Peyer's patch (tissue), 4 donors: ENCODE data around the gene CCDC78. TPM values are rescaled to one million over a fixed set of nuclear protein-coding genes. Genes with fewer than 3 reads are reported as not detected.

Experiments used
- DNase-seq, 3 donors: peaks; one replicate each; pipeline ENCODE4 v3.0.0-alpha.2; 2017 to 2019
- H3K27ac ChIP-seq, 4 donors: fragments of 200-600 bp; sonication (generic); one replicate each; pipeline ENCODE4 v1.5.1; 2016 to 2019
- H3K27me3 ChIP-seq, 2 donors: fragments of 200-600 bp; sonication (generic); one replicate each; pipeline ENCODE4 v1.5.1; 2019
- H3K36me3 ChIP-seq, 3 donors: fragments of 200-600 bp; sonication (generic); one replicate each; pipeline ENCODE4 v1.5.1; 2016 to 2019
- H3K4me1 ChIP-seq, 4 donors: fragments of 200-600 bp; sonication (generic); one replicate each; pipeline ENCODE4 v1.5.1; 2016 to 2019
- H3K4me3 ChIP-seq, 4 donors: fragments of 200-600 bp; sonication (generic); 1 replicate in 3 of 4; 2 replicates in 1 of 4; pipeline ENCODE4 v1.5.1; 2016 to 2019; ENCODE audit warnings: mild to moderate bottlenecking in 1 of 4
- H3K9me3 ChIP-seq, 4 donors: fragments of 200-600 bp; sonication (generic); one replicate each; pipeline ENCODE4 v1.5.1; 2016 to 2019; ENCODE audit warnings: mild to moderate bottlenecking in 1 of 4
- POLR2A ChIP-seq, 2 donors: fragments of 450-650 bp; IDR thresholded peaks; one replicate each; pipeline ENCODE4 v1.5.1; 2017; ENCODE audit warnings: antibody characterized with exemption in 2 of 2, mild to moderate bottlenecking in 2 of 2, moderate library complexity in 2 of 2
- total RNA-seq, 4 donors: library from RNA; depleted of rRNA; stranded (reverse); fragments of >200 nt; gene quantifications; one replicate each; pipeline ENCODE4 v1.1.0, GENCODE V29; 2016
- TF ChIP-seq, protein P1 (sequence below), 6 experiments: fragments of 450-650 bp in 4 of 6; fragments of 200-600 bp in 2 of 6; sonication (generic) in 1 of 6; IDR thresholded peaks; one replicate each; pipeline ENCODE4 v1.5.1; 2017 to 2019; ENCODE audit warnings: antibody characterized with exemption in 6 of 6, mild to moderate bottlenecking in 3 of 6, moderate library complexity in 1 of 6

The CCDC78 gene
- total RNA-seq, 4 donors from 2014 or later: 2.1 to 13.2 (median 6.3) TPM

DNA sequence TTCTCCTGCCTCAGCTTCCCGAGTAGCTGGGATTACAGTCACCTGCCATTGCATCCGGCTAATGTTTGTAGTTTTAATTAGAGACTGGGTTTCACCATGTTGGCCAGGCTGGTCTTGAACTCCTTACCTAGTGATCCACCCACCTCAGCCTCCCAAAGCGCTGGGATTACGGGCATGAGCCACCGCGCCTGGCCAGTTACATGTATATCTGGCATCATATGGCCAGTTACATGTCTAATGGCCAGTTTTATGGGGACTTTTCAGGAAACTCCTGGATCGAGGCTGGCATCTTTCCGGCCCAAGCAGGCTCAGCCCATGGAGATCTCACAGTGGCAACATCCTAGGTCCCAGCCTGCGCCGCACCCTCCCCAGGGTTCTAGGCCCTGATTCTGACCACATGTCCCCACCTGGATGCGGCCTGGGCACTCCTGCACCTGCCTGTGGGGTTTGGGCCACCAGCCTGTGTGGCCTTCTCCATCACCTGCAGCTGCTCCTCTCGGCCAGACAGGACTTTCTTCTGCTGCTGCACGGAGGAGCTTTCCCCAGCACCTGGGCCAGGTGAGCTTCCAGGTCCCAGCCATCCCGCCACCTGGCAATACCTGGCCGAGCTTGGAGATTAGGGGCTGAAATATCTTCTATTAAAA, 15.9 kb upstream of the CCDC78 start:
- Histone ChIP-seq H3K4me1 (peaks cover 0 to 16% (median 9%) of the 10 kb centered on the region in 4 donors), H3K27me3 (no peaks in the 10 kb centered on the region), H3K9me3 (no peaks in the 10 kb centered on the region), H3K27ac (no peak overlapping the region), H3K36me3 (peaks cover 0 to 15% (median 0%) of the 10 kb centered on the region in 3 donors), H3K4me3 (no peak overlapping the region)
- TF ChIP-seq POLR2A (IDR thresholded peaks at IDR 0.05): no peak
- TF ChIP-seq, protein P1, sequence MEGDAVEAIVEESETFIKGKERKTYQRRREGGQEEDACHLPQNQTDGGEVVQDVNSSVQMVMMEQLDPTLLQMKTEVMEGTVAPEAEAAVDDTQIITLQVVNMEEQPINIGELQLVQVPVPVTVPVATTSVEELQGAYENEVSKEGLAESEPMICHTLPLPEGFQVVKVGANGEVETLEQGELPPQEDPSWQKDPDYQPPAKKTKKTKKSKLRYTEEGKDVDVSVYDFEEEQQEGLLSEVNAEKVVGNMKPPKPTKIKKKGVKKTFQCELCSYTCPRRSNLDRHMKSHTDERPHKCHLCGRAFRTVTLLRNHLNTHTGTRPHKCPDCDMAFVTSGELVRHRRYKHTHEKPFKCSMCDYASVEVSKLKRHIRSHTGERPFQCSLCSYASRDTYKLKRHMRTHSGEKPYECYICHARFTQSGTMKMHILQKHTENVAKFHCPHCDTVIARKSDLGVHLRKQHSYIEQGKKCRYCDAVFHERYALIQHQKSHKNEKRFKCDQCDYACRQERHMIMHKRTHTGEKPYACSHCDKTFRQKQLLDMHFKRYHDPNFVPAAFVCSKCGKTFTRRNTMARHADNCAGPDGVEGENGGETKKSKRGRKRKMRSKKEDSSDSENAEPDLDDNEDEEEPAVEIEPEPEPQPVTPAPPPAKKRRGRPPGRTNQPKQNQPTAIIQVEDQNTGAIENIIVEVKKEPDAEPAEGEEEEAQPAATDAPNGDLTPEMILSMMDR (IDR thresholded peaks at IDR 0.05): no peak
- no peak for DNase-seq

DNA sequence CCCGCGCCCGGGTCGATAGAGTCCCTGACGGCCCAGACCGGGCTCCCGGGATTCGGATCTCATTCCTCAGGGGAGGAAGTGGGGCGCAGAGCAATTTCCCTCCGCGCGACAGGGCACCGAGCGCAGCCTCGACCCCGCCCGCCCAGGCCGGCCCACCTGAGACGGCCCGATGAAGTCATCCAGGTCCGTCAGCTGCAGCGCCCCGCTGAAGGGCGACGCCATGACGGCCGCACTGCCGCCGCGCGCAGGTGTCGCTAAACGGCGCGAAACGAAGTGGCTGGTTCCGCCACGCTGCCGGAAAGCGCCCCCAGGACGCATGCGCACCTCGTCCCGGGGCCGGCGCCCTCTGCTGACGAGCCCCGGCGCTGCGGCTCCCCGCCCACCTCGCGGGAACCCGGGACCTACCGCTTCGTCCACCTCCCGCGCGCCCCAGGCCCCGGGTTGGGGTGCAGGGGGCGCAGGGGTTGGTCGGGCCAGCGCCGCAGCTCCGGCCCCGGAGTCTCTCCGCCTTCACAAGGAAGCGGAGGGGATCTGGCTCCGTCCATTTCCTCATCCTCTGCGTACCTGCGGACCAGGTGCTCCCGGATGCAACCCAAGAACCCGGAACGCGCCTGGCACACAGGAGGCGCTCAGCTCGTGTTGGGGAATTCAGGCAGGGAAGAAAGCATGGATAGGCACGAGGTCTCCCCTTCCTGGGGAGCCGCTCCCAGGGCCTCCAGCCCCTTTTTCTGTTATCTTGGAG, 14.7 kb upstream of the CCDC78 start, which contains the start of gene CIAO3:
Gene CIAO3 (minus strand): TSS at position 234 of the 742 bp plus-strand sequence. CDS start 12 bp downstream, at position 222.
- Histone ChIP-seq H3K4me1 (peaks cover 0 to 16% (median 9%) of the 10 kb centered on the region in 4 donors), H3K36me3 (peaks cover 0 to 27% (median 0%) of the 10 kb centered on the region in 3 donors), H3K4me3 (peak within 1 kb of the TSS; percentile 66 to 95 (median 80)), H3K9me3 (no peaks in the 10 kb centered on the region), H3K27ac (peak within 1 kb of the TSS; percentile 36 to 90 (median 72)), H3K27me3 (no peaks in the 10 kb centered on the region)
- TF ChIP-seq POLR2A (IDR thresholded peaks at IDR 0.05): peak; percentile 51 to 67
- TF ChIP-seq, protein P1 (IDR thresholded peaks at IDR 0.05): peak; percentile 95 to 99 (median 96)
- peak; percentile 82 to 94 (median 93) for DNase-seq

DNA sequence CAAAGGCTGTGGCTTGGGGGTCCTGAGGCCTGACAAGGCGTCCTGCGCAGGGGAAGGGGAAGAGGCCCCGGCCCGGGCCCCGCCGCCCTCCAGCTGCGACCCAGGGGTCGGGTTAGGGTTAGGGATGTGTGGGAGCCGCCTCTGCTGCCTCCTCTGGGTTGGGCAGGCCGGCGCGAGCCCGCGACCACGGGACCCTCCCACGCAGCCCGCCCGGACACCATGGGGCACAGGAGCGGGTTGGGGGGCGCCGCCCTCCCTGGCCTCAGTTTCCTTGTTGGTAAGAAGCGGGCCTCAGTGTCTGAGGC, 14.2 kb upstream of the CCDC78 start:
- TF ChIP-seq, protein P1 (IDR thresholded peaks at IDR 0.05): no peak
- TF ChIP-seq POLR2A (IDR thresholded peaks at IDR 0.05): no peak
- H3K27me3 ChIP-seq: no peaks in the 10 kb centered on the region
- no peak for DNase-seq

DNA sequence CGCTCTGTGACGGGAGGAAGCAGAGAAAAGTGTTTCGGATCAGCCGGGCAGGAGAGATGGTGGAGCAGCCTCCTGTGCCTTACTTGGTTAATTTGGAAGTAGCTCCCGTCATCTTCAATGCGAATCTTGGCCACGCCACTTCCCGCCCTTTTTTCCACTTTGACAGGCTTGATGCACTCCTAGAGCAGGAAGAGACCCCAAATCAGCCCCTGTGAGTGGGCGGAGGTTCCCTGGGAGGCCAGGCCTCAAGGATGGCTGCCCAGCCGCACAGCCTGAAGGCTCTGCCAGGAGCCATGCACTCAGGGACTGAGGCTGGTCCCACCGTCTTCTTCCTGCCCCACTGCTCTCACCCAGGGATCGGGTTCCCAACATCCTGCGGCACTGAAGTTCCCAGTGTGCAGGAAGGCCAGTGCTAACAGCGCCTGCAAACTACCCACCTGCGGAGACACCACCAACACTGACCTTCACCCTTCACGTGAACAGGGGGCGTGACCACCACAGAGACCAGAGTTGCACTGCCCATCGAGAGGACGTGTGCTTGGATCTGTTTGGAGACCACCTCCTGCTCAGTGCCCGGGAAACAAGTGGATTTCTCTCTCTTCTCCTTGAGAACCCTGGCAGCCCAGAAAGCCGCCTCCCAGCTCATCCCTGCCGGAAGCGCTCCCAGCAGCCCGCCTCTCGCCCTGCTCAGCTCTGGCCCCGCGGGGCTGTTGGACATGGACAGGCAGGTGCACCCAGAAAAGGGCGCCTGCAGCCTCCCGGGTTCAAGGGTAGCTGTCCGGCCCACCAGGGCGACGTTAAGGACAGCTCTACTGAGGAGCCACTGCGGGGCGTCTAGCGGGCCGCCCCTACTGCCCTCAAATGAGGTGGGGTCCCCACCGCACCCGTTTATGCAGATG, 13.6 kb upstream of the CCDC78 start:
- peak overlapping the region in 3 of 4 donors; percentile 65 to 90 (median 79) for H3K27ac ChIP-seq

More for the DNA sequence above, 14.2 kb upstream of the CCDC78 start:
- Histone ChIP-seq H3K27ac (peak overlapping the region; percentile 36 to 90 (median 72)), H3K4me1 (peaks cover 0 to 16% (median 9%) of the 10 kb centered on the region in 4 donors), H3K36me3 (peaks cover 0 to 32% (median 0%) of the 10 kb centered on the region in 3 donors), H3K4me3 (peak overlapping the region; percentile 66 to 95 (median 80)), H3K9me3 (no peaks in the 10 kb centered on the region)

More for the DNA sequence above, 13.6 kb upstream of the CCDC78 start:
- Histone ChIP-seq H3K27me3 (no peaks in the 10 kb centered on the region), H3K36me3 (peaks cover 0 to 38% (median 0%) of the 10 kb centered on the region in 3 donors), H3K4me3 (peak overlapping the region; percentile 66 to 95 (median 80)), H3K9me3 (no peaks in the 10 kb centered on the region), H3K4me1 (peaks cover 0 to 16% (median 9%) of the 10 kb centered on the region in 4 donors)
- no peak for TF ChIP-seq POLR2A (IDR thresholded peaks at IDR 0.05)
- TF ChIP-seq, protein P1 (IDR thresholded peaks at IDR 0.05): no peak
- DNase-seq: no peak
